ENCODE measurements around the gene FAM171A2.

The FAM171A2 gene

DNA sequence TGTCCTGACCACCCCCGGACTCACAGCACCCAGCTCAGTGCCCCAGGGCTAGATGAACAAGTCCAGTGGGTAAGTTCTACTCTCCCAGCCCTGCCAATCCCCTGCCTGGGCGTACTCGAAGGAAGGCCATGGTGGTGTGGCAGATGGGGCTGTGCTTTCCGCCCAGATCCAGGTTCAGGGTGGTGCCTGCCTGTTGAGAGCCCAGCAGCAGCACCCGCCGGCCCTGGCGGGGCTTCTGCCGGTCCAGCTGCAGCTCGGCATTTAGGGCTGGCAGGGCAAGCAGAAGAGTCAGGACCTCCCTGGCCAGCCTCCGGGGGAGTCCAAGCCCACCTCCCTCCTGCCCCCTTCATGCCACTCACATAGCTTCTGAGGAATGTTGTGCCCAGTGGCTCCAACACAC is 16.2 kb upstream of the FAM171A2 start:
- in situ Hi-C loops (cut with MboI; ENCODE audit: low sequenced_read_pairs, unreplicated experiment) = no loop called here

DNA sequence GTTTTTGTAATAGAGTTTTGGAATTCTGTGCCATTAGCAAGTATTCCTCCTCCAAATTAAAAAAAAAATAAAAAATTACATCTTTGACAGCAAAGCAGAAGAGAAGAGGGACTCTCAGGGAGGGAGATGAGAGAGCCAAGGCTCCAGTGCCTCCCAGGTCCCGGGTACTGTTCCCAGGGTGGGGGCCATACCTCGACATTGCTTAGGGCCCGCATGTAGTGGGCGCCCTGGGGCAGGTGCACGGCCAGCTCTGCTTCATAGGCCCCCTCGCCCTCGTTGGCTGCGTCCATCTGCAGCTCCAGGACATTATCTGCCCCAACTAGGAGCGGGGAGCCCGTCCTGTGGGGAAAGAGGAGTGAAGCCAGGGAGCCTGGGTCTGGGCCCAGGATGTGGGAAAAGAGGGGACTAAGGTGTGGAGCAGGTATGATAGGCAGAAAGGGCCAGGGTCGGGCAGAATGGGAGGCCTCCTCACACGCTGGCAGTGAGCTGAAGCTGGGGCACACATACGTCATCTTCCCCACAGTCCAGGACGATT is 14.6 kb upstream of the FAM171A2 start:
- no peak for DNase-seq (ENCODE audit: low spot score)
- TF ChIP-seq, protein P1, sequence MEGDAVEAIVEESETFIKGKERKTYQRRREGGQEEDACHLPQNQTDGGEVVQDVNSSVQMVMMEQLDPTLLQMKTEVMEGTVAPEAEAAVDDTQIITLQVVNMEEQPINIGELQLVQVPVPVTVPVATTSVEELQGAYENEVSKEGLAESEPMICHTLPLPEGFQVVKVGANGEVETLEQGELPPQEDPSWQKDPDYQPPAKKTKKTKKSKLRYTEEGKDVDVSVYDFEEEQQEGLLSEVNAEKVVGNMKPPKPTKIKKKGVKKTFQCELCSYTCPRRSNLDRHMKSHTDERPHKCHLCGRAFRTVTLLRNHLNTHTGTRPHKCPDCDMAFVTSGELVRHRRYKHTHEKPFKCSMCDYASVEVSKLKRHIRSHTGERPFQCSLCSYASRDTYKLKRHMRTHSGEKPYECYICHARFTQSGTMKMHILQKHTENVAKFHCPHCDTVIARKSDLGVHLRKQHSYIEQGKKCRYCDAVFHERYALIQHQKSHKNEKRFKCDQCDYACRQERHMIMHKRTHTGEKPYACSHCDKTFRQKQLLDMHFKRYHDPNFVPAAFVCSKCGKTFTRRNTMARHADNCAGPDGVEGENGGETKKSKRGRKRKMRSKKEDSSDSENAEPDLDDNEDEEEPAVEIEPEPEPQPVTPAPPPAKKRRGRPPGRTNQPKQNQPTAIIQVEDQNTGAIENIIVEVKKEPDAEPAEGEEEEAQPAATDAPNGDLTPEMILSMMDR (IDR thresholded peaks at IDR 0.05; ENCODE audit: borderline replicate concordance, control extremely low read depth, extremely low read depth, insufficient read depth, missing control alignments) = no peak
- in situ Hi-C loops (cut with MboI; ENCODE audit: low sequenced_read_pairs, unreplicated experiment) = no loop called here

More for the DNA sequence above, 16.2 kb upstream of the FAM171A2 start:
- no peak for DNase-seq (ENCODE audit: low spot score)
- TF ChIP-seq, protein P1 (IDR thresholded peaks at IDR 0.05; ENCODE audit: borderline replicate concordance, control extremely low read depth, extremely low read depth, insufficient read depth, missing control alignments) = no peak

DNA sequence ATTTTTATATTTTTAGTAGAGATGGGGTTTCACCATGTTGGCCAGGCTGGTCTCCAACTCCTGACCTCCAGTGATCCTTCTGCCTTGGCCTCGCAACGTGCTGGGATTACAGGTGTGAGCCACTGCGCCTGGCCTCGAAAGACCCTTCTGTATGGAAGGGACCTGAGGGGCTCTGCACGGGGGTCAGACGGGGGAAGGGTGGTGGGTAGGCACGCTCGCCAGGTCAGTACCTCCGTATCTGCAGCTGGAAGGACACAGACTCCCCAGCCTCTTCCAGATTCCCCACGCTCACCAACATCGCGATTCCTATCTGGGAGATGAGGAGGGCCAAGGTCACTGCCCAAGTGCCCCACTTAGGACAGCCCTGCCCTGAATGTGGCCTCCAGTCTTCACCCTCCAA is 13.1 kb upstream of the FAM171A2 start:
- in situ Hi-C loops (cut with MboI; ENCODE audit: low sequenced_read_pairs, unreplicated experiment) = no loop called here
- TF ChIP-seq, protein P1 (IDR thresholded peaks at IDR 0.05; ENCODE audit: borderline replicate concordance, control extremely low read depth, extremely low read depth, insufficient read depth, missing control alignments) = no peak
- DNase-seq (ENCODE audit: low spot score) = no peak

DNA sequence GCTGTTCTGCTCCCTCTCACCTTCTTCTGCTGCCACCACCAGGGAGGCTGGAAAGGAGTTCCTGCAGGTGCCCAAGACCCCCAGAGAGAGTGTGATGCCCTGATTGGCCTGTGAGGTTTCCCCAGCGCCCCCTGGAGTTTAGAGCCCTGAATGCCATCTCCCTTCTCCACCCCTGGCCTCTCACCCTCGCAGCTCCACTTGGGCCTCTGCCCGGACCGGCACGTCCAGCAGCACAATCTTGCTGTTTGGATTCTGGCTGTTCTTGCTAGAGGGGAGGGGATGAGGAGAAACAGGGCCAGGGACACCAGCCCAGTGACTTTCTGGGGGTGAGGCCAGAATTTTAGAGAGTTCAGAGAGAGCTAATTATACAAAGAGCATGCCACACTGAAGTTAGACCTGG is 12.5 kb upstream of the FAM171A2 start:
- DNase-seq (ENCODE audit: low spot score) = peak; percentile 79
- in situ Hi-C loops (cut with MboI; ENCODE audit: low sequenced_read_pairs, unreplicated experiment) = no loop called here
- TF ChIP-seq, protein P1 (IDR thresholded peaks at IDR 0.05; ENCODE audit: borderline replicate concordance, control extremely low read depth, extremely low read depth, insufficient read depth, missing control alignments) = no peak

DNA sequence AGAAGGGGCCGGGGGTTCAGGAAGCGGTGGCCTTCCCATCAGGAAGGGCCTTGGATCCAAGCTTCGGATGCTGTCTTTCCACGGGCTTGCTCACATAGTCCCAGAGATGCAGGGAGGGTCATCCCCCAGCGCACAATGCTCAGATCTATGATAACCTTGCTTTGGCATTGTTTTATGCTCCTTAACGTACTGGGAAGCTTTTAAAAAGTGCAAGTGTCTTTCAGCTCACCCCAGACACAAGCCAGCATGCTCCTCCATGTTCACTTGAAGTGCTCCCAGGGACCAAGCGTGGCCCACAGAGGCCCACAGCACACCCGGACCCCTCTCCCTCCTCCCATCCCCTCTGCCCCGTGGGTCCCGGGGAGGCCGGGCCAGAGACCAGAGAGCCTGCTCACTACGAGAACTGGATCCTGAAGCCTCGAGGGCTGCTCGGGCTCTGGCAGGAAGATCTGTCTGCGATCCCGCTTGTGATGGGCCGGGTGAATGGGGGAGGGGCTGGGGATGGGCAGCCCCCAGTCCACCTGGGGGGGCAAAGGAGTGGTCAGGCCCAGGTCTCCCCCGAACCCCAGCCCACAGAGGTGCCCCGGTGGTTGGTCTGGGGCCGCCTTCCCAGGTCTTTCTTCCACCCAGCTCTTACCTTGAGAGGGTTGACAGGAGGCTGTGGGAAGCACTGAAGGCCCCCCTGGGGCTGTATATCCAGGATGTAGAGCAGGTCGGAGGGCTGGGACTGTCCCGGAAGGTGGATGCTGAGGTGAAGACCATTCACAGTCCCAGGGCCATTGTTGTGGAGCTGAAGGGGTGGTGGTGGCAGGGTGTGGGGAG is 11.8 kb upstream of the FAM171A2 start:
- in situ Hi-C loops (cut with MboI; ENCODE audit: low sequenced_read_pairs, unreplicated experiment) = no loop called here
- DNase-seq (ENCODE audit: low spot score) = no peak
- TF ChIP-seq, protein P1 (IDR thresholded peaks at IDR 0.05; ENCODE audit: borderline replicate concordance, control extremely low read depth, extremely low read depth, insufficient read depth, missing control alignments) = no peak

DNA sequence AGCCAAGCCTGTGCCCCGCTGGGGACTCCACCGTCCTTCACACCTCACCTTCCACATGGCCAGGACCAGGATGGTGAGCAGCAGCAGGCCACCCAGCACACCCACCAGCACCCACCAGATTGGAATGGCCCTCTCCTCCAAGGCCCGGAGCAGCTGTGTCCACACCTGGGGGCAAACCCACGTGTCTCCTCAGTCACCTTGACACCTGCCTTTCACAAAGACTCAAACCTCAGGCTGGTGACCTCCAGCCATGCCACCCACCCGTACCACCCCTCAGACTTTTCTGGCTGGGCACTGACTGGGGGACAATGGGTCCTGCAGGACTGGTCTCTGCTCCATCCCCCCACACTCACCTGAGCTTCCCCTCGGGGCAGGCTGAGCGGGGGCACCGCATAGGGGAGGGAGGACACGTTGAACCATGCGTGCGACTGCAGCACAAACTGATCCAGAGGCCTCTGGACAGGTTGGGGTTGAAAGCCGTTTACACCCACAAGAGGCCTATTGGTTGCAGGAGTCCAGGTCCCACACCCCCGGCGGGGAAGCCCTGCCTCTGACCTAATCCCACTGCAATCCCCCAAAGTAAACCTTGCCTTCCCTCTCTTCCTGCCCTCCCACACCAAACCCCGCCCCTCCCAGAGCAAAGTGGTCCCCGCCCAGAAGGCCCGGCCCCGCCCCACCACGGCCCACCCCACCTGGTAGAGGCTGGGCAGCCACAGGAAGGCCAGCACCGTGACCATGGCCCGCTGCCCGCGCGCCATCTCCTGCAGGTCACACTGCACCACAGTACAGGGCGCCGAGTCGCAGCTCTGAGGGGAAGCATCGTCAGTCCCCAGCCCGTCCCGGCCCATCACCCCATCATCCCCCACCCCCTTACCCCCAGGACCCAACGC is 10.9 kb upstream of the FAM171A2 start:
- TF ChIP-seq, protein P1 (IDR thresholded peaks at IDR 0.05; ENCODE audit: borderline replicate concordance, control extremely low read depth, extremely low read depth, insufficient read depth, missing control alignments) = no peak
- in situ Hi-C loops (cut with MboI; ENCODE audit: low sequenced_read_pairs, unreplicated experiment) = no loop called here
- DNase-seq (ENCODE audit: low spot score) = peak; percentile 64

All from GM13976 (cell line).